Lung (tissue), 12 donors: Measurements from ENCODE around the gene VAPA. TPM values are rescaled to one million over a fixed set of nuclear protein-coding genes. Genes with fewer than 3 reads are reported as not detected.

Experiments
- ATAC-seq: fragments of 200-7000 bp; cut with Tn5 transposase; one replicate; pipeline ENCODE4 v1.9.1; 2020; ENCODE audit warnings: moderate number of reproducible peaks; ENCODE audit not compliant: insufficient read depth, low FRiP score
- DNase-seq, 3 donors: peaks; one replicate each; pipeline ENCODE4 v3.0.0-alpha.2; 2013 to 2017
- H3K27ac ChIP-seq, 2 donors: one replicate each; pipeline ENCODE4 v1.5.1; 2013; ENCODE audit warnings: mild to moderate bottlenecking in 2 of 2, moderate library complexity in 2 of 2, control low read depth in 1 of 2, inconsistent platforms in 1 of 2, low read depth in 1 of 2, low read length in 1 of 2
- H3K27me3 ChIP-seq, 3 donors: one replicate each; pipeline ENCODE4 v1.5.1; 2013; ENCODE audit warnings: low read length in 2 of 3; ENCODE audit not compliant: control insufficient read depth in 3 of 3, insufficient read depth in 3 of 3
- H3K36me3 ChIP-seq, 4 donors: one replicate each; pipeline ENCODE4 v1.5.1; 2013; ENCODE audit warnings: low read length in 4 of 4, mild to moderate bottlenecking in 1 of 4, moderate library complexity in 1 of 4; ENCODE audit not compliant: control insufficient read depth in 4 of 4, insufficient read depth in 4 of 4
- H3K4me1 ChIP-seq, 5 donors: one replicate each; pipeline ENCODE4 v1.5.1; 2013; ENCODE audit warnings: low read length in 5 of 5, mild to moderate bottlenecking in 2 of 5, moderate library complexity in 1 of 5; ENCODE audit not compliant: control insufficient read depth in 5 of 5, insufficient read depth in 5 of 5
- H3K4me3 ChIP-seq: one replicate; pipeline ENCODE4 v1.5.1; 2013; ENCODE audit warnings: mild to moderate bottlenecking, control low read depth, moderate library complexity
- H3K9ac ChIP-seq, 2 donors: one replicate each; pipeline ENCODE4 v1.5.1; 2013; ENCODE audit warnings: low read length in 2 of 2, control low read depth in 1 of 2; ENCODE audit not compliant: insufficient read depth in 1 of 2
- H3K9me3 ChIP-seq, 4 donors: one replicate each; pipeline ENCODE4 v1.5.1; 2013; ENCODE audit warnings: low read length in 3 of 4, mild to moderate bottlenecking in 1 of 4, moderate library complexity in 1 of 4; ENCODE audit not compliant: control insufficient read depth in 4 of 4, insufficient read depth in 3 of 4
- CTCF ChIP-seq: IDR thresholded peaks from 2 replicates; pipeline ENCODE4 v1.5.1; 2012; ENCODE audit warnings: mild to moderate bottlenecking; ENCODE audit errors: control extremely low read depth, extremely low read depth
- WGBS, 2 donors: extraction: QIAGEN DNeasy Blood & Tissue Kit; methylation state at CpG; one replicate each; pipeline ENCODE4 v1.1.7; 2013; 5-methylcytosine and 5-hydroxymethylcytosine counted together
- polyA plus RNA-seq, 2 donors: library from polyadenylated mRNA; stranded (reverse); fragments of 200-250 nt; gene quantifications; one replicate each; pipeline ENCODE4 v1.2.1, GENCODE V29; 2013
- total RNA-seq, 2 donors: library from RNA; depleted of rRNA in 1 of 2; stranded (reverse); fragments of >200 nt in 1 of 2; gene quantifications; one replicate each; pipeline ENCODE4 v1.2.1, GENCODE V29; 2014 to 2021
- donor health status: control.
- donor health status: control.
- donor health status: Bipolar disorder and iron deficiency.
- donor health status: healthy.
- donor health status: DM: yes; HTN: yes; CAD: no.

The VAPA gene
- total and polyA plus RNA-seq, 4 donors = 143 to 351 (median 248) TPM

GRCh38 chr18:9876212-9876866 is 37.5 kb upstream of the VAPA start:
- Histone ChIP-seq H3K9me3 (no peaks in the 10 kb centered on the region), H3K4me3 (no peak overlapping the region), H3K9ac (peak overlapping the region in 1 of 2 donors; percentile 64)

GRCh38 chr18:9876867-9877654 is 36.8 kb upstream of the VAPA start:
- DNase-seq = peak; percentile 67 to 90 (median 86)
- no peak for TF ChIP-seq CTCF
- peak; percentile 75 for ATAC-seq
- Histone ChIP-seq H3K9ac (peak overlapping the region in 1 of 2 donors; percentile 64), H3K27me3 (no peaks in the 10 kb centered on the region), H3K4me1 (peaks cover 0 to 7% (median 0%) of the 10 kb centered on the region in 5 donors), H3K27ac (peak overlapping the region; percentile 33 to 52), H3K36me3 (no peaks in the 10 kb centered on the region), H3K4me3 (no peak overlapping the region), H3K9me3 (no peaks in the 10 kb centered on the region)
- WGBS, 2 donors = 44 to 63% methylated on average over 9 of the region's 9 CpGs

More at GRCh38 chr18:9876212-9876866, 37.5 kb upstream of the VAPA start:
- 65 to 85% methylated on average over 2 of the region's 2 CpGs for WGBS, 2 donors
- DNase-seq (no peak), ATAC-seq (no peak)
- Histone ChIP-seq H3K27me3 (no peaks in the 10 kb centered on the region), H3K36me3 (no peaks in the 10 kb centered on the region), H3K27ac (peak overlapping the region in 1 of 2 donors; percentile 9), H3K4me1 (peaks cover 0 to 7% (median 0%) of the 10 kb centered on the region in 5 donors)
- no peak for TF ChIP-seq CTCF

- no peaks in the 10 kb centered on the region for H3K27me3 ChIP-seq
- H3K27ac ChIP-seq = peak overlapping the region; percentile 33 to 52
- DNase-seq (no peak), ATAC-seq (no peak)
- no peaks in the 10 kb centered on the region for H3K9me3 ChIP-seq
- no peak overlapping the region for H3K4me3 ChIP-seq
- TF ChIP-seq CTCF = no peak
- peaks cover 0 to 10% (median 0%) of the 10 kb centered on the region in 5 donors for H3K4me1 ChIP-seq
- no peaks in the 10 kb centered on the region for H3K36me3 ChIP-seq
- H3K9ac ChIP-seq = peak overlapping the region in 1 of 2 donors; percentile 64
These were observed 36.2 kb upstream of the VAPA start for GRCh38 chr18:9877655-9878014.
